Measurements from ENCODE around the gene EFCAB5. TPM values are rescaled to one million over a fixed set of nuclear protein-coding genes. Genes with fewer than 3 reads are reported as not detected.

EFCAB5 gene
- total and polyA plus RNA-seq, 2 experiments from 2014 or later, result 0.68 TPM; not detected in 1

DNA sequence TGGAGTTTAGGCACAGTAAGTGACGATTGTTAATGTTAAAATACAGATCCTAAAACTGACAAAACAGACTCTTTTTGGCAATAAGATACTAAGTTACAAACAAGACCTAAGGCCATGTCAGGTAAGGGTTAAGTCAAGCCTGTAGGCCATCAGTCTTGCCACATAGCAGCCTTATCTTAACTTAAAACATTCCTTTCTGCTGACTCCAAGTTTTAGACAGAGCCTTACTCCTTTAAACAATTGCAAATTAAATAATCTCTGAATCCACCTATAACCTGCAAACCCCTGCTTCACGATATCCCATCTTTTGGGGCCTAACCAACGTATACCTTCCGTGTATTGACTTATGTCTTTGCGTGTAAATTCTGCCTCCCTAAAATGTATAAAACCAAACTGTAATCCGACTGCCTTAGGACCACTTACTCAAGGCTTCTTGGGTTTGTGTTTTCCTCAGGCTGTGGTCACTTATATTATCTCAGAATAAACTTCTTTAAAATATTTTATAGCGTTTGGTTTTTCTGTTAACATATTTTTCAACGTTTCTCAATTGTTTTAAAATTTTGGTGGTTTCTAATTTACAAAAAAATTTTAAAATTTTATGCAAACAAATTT is 64.4 kb downstream of the EFCAB5 start:
- ATAC-seq, result no peak
- Histone ChIP-seq H3K27me3 (ENCODE audit: insufficient read depth) (no peaks in the 10 kb centered on the region), H3K4me3 (no peak overlapping the region), H3K9me2 (ENCODE audit: insufficient read depth) (no peaks in the 10 kb centered on the region), H3K79me2 (replicated peaks; ENCODE audit: insufficient read depth) (no peaks in the 10 kb centered on the region), H3K4me1 (ENCODE audit: insufficient read depth) (no peaks in the 10 kb centered on the region), H3F3A (replicated peaks; ENCODE audit: low read depth) (no peaks in the 10 kb centered on the region), H3K4me2 (no peak overlapping the region), H2AFZ (no peak overlapping the region), H3K27ac (ENCODE audit: low read depth) (no peak overlapping the region), H4K20me1 (replicated peaks; ENCODE audit: insufficient read depth) (no peaks in the 10 kb centered on the region), H3K36me3 (ENCODE audit: insufficient read depth) (no peaks in the 10 kb centered on the region)
- peaks cover 7% of the 10 kb centered on the region; the same call in 1 of the 3 replicates for H3K9me3 Mint-ChIP-seq
- no peaks in the 10 kb centered on the region for H3K4me1 Mint-ChIP-seq
- no peak overlapping the region for H3K27ac Mint-ChIP-seq
- no peak overlapping the region for H3K4me3 Mint-ChIP-seq
- peaks cover 2% of the 10 kb centered on the region for H3K27me3 Mint-ChIP-seq (ENCODE audit: insufficient read depth, low read depth, poor library complexity)
- H3K36me3 Mint-ChIP-seq (ENCODE audit: low read depth), result no peaks in the 10 kb centered on the region
- no peak for DNase-seq (ENCODE audit: low spot score)
- no peak for TF ChIP-seq JUNB (IDR thresholded peaks at IDR 0.05; ENCODE audit: unreplicated experiment)
- no peak for TF ChIP-seq STAT1 (IDR thresholded peaks at IDR 0.05; ENCODE audit: unreplicated experiment)
- no peak for TF ChIP-seq EZH2phosphoT487 (IDR thresholded peaks at IDR 0.05; ENCODE audit: unreplicated experiment)
- no peak for TF ChIP-seq NANOG (IDR thresholded peaks at IDR 0.05; ENCODE audit: borderline replicate concordance)
- TF ChIP-seq, protein P1, sequence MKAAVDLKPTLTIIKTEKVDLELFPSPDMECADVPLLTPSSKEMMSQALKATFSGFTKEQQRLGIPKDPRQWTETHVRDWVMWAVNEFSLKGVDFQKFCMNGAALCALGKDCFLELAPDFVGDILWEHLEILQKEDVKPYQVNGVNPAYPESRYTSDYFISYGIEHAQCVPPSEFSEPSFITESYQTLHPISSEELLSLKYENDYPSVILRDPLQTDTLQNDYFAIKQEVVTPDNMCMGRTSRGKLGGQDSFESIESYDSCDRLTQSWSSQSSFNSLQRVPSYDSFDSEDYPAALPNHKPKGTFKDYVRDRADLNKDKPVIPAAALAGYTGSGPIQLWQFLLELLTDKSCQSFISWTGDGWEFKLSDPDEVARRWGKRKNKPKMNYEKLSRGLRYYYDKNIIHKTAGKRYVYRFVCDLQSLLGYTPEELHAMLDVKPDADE (IDR thresholded peaks at IDR 0.05), result no peak
- no peak for TF ChIP-seq ZNF114 (CRISPR knock-in tag; IDR thresholded peaks at IDR 0.05)
- TF ChIP-seq, protein P2, sequence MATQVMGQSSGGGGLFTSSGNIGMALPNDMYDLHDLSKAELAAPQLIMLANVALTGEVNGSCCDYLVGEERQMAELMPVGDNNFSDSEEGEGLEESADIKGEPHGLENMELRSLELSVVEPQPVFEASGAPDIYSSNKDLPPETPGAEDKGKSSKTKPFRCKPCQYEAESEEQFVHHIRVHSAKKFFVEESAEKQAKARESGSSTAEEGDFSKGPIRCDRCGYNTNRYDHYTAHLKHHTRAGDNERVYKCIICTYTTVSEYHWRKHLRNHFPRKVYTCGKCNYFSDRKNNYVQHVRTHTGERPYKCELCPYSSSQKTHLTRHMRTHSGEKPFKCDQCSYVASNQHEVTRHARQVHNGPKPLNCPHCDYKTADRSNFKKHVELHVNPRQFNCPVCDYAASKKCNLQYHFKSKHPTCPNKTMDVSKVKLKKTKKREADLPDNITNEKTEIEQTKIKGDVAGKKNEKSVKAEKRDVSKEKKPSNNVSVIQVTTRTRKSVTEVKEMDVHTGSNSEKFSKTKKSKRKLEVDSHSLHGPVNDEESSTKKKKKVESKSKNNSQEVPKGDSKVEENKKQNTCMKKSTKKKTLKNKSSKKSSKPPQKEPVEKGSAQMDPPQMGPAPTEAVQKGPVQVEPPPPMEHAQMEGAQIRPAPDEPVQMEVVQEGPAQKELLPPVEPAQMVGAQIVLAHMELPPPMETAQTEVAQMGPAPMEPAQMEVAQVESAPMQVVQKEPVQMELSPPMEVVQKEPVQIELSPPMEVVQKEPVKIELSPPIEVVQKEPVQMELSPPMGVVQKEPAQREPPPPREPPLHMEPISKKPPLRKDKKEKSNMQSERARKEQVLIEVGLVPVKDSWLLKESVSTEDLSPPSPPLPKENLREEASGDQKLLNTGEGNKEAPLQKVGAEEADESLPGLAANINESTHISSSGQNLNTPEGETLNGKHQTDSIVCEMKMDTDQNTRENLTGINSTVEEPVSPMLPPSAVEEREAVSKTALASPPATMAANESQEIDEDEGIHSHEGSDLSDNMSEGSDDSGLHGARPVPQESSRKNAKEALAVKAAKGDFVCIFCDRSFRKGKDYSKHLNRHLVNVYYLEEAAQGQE (IDR thresholded peaks at IDR 0.05; ENCODE audit: unreplicated experiment), result no peak
- TF ChIP-seq, protein P3, sequence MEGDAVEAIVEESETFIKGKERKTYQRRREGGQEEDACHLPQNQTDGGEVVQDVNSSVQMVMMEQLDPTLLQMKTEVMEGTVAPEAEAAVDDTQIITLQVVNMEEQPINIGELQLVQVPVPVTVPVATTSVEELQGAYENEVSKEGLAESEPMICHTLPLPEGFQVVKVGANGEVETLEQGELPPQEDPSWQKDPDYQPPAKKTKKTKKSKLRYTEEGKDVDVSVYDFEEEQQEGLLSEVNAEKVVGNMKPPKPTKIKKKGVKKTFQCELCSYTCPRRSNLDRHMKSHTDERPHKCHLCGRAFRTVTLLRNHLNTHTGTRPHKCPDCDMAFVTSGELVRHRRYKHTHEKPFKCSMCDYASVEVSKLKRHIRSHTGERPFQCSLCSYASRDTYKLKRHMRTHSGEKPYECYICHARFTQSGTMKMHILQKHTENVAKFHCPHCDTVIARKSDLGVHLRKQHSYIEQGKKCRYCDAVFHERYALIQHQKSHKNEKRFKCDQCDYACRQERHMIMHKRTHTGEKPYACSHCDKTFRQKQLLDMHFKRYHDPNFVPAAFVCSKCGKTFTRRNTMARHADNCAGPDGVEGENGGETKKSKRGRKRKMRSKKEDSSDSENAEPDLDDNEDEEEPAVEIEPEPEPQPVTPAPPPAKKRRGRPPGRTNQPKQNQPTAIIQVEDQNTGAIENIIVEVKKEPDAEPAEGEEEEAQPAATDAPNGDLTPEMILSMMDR (conservative IDR thresholded peaks at IDR 0.05; ENCODE audit: low read depth in 2 of 2), result no peak
- TF ChIP-seq EZH2 (IDR thresholded peaks at IDR 0.05; ENCODE audit: low read depth, unreplicated experiment), result no peak
- no peak for TF ChIP-seq CREB1 (CRISPR knock-in tag; IDR thresholded peaks at IDR 0.05; ENCODE audit: low read depth)
- no peak for TF ChIP-seq POLR2AphosphoS5 (IDR thresholded peaks at IDR 0.05; ENCODE audit: low read depth)
- TF ChIP-seq ZNF331 (CRISPR knock-in tag; IDR thresholded peaks at IDR 0.05; ENCODE audit: low read depth), result no peak
- TF ChIP-seq, protein P4, sequence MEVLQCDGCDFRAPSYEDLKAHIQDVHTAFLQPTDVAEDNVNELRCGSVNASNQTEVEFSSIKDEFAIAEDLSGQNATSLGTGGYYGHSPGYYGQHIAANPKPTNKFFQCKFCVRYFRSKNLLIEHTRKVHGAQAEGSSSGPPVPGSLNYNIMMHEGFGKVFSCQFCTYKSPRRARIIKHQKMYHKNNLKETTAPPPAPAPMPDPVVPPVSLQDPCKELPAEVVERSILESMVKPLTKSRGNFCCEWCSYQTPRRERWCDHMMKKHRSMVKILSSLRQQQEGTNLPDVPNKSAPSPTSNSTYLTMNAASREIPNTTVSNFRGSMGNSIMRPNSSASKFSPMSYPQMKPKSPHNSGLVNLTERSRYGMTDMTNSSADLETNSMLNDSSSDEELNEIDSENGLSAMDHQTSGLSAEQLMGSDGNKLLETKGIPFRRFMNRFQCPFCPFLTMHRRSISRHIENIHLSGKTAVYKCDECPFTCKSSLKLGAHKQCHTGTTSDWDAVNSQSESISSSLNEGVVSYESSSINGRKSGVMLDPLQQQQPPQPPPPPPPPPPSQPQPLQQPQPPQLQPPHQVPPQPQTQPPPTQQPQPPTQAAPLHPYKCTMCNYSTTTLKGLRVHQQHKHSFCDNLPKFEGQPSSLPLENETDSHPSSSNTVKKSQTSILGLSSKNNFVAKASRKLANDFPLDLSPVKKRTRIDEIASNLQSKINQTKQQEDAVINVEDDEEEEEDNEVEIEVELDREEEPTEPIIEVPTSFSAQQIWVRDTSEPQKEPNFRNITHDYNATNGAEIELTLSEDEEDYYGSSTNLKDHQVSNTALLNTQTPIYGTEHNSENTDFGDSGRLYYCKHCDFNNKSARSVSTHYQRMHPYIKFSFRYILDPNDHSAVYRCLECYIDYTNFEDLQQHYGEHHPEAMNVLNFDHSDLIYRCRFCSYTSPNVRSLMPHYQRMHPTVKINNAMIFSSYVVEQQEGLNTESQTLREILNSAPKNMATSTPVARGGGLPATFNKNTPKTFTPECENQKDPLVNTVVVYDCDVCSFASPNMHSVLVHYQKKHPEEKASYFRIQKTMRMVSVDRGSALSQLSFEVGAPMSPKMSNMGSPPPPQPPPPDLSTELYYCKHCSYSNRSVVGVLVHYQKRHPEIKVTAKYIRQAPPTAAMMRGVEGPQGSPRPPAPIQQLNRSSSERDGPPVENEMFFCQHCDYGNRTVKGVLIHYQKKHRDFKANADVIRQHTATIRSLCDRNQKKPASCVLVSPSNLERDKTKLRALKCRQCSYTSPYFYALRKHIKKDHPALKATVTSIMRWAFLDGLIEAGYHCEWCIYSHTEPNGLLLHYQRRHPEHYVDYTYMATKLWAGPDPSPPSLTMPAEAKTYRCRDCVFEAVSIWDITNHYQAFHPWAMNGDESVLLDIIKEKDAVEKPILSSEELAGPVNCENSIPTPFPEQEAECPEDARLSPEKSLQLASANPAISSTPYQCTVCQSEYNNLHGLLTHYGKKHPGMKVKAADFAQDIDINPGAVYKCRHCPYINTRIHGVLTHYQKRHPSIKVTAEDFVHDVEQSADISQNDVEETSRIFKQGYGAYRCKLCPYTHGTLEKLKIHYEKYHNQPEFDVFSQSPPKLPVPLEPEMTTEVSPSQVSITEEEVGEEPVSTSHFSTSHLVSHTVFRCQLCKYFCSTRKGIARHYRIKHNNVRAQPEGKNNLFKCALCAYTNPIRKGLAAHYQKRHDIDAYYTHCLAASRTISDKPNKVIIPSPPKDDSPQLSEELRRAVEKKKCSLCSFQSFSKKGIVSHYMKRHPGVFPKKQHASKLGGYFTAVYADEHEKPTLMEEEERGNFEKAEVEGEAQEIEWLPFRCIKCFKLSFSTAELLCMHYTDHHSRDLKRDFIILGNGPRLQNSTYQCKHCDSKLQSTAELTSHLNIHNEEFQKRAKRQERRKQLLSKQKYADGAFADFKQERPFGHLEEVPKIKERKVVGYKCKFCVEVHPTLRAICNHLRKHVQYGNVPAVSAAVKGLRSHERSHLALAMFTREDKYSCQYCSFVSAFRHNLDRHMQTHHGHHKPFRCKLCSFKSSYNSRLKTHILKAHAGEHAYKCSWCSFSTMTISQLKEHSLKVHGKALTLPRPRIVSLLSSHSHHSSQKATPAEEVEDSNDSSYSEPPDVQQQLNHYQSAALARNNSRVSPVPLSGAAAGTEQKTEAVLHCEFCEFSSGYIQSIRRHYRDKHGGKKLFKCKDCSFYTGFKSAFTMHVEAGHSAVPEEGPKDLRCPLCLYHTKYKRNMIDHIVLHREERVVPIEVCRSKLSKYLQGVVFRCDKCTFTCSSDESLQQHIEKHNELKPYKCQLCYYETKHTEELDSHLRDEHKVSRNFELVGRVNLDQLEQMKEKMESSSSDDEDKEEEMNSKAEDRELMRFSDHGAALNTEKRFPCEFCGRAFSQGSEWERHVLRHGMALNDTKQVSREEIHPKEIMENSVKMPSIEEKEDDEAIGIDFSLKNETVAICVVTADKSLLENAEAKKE (CRISPR knock-in tag; IDR thresholded peaks at IDR 0.05), result no peak

Measured in GM23338 (cell line).